Esophagus (tissue), 2 donors: ENCODE measurements around the gene DBX1. TPM values are rescaled to one million over a fixed set of nuclear protein-coding genes. Genes with fewer than 3 reads are reported as not detected.
A peak's percentile ranks its signal among the peaks of the same experiment; 100 is the strongest.

Source experiments
- H3K27ac ChIP-seq, 2 donors: one replicate each; pipeline ENCODE4 v1.5.1; 2013; ENCODE audit warnings: low read depth in 2 of 2, mild to moderate bottlenecking in 2 of 2, inconsistent platforms in 1 of 2, low read length in 1 of 2, moderate library complexity in 1 of 2
- H3K27me3 ChIP-seq, 2 donors: one replicate each; pipeline ENCODE4 v1.6.1; 2013; ENCODE audit warnings: low read length in 2 of 2, control low read depth in 1 of 2, mild to moderate bottlenecking in 1 of 2; ENCODE audit not compliant: insufficient read depth in 2 of 2, control insufficient read depth in 1 of 2
- H3K36me3 ChIP-seq, 2 donors: one replicate each; pipeline ENCODE4 v1.6.1; 2013; ENCODE audit warnings: low read length in 1 of 2; ENCODE audit not compliant: control insufficient read depth in 2 of 2, insufficient read depth in 2 of 2
- H3K4me1 ChIP-seq, 2 donors: one replicate each; pipeline ENCODE4 v1.6.1; 2013; ENCODE audit warnings: low read length in 1 of 2; ENCODE audit not compliant: control insufficient read depth in 2 of 2, insufficient read depth in 2 of 2
- H3K4me3 ChIP-seq, 2 donors: one replicate each; pipeline ENCODE4 v1.5.1; 2013; ENCODE audit warnings: low read length in 2 of 2, mild to moderate bottlenecking in 2 of 2, low read depth in 1 of 2, moderate library complexity in 1 of 2
- H3K9me3 ChIP-seq, 2 donors: one replicate each; pipeline ENCODE4 v1.6.1; 2013; ENCODE audit warnings: mild to moderate bottlenecking in 2 of 2, low read depth in 1 of 2, low read length in 1 of 2, moderate library complexity in 1 of 2; ENCODE audit not compliant: control insufficient read depth in 2 of 2, insufficient read depth in 1 of 2
- WGBS, 2 donors: extraction: QIAGEN DNeasy Blood & Tissue Kit; methylation state at CpG; one replicate each; pipeline ENCODE4 v1.1.7; 2013; 5-methylcytosine and 5-hydroxymethylcytosine counted together
- polyA plus RNA-seq, 2 donors: library from polyadenylated mRNA; stranded (reverse); fragments of 200-250 nt; gene quantifications; one replicate each; pipeline ENCODE4 v1.2.3, GENCODE V29; 2013
- donor health status: healthy with polysubstance abuse.
- donor health status: Bipolar disorder and iron deficiency.

Gene DBX1
- polyA plus RNA-seq, 2 donors, result not detected

- H3K36me3 ChIP-seq, result peaks cover 3 to 18% of the 10 kb centered on the region in 2 donors
- peak overlapping the region in 1 of 2 donors; percentile 5 for H3K4me3 ChIP-seq
- peak overlapping the region; percentile 93 to 96 for H3K27ac ChIP-seq
- peaks cover 6 to 12% of the 10 kb centered on the region in 2 donors for H3K4me1 ChIP-seq
- no peaks in the 10 kb centered on the region for H3K27me3 ChIP-seq
- 35 to 38% methylated on average over 15 of the region's 15 CpGs for WGBS, 2 donors
- no peaks in the 10 kb centered on the region for H3K9me3 ChIP-seq
Measured at GRCh38 chr11:20112291-20113148, 47.8 kb downstream of the DBX1 start.

DNA sequence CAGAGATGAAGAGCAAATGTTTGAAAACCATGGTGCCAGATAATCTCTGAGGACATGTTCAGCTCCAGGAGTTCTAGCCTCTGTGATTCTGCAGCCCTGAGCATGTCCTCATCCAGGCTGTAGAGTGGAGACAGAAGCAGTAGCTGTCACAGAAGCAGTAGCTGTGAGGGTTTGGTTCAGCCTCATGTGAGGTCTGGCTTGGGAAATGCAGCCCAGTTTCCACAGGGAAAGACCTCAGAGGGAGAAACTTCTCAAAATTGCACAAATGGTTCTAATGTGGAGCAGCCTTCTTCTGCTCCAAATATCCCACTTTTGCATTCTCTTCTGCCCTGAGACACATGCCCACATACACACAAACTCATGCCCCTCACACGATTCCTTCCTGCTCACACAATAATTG is 48.4 kb downstream of the DBX1 start:
- 37 to 38% methylated on average over 1 of the region's 1 CpG for WGBS, 2 donors
- H3K36me3 ChIP-seq, result peaks cover 3 to 19% of the 10 kb centered on the region in 2 donors
- no peaks in the 10 kb centered on the region for H3K27me3 ChIP-seq
- no peak overlapping the region for H3K4me3 ChIP-seq
- peaks cover 6 to 12% of the 10 kb centered on the region in 2 donors for H3K4me1 ChIP-seq
- peak overlapping the region; percentile 93 to 96 for H3K27ac ChIP-seq
- no peaks in the 10 kb centered on the region for H3K9me3 ChIP-seq

DNA sequence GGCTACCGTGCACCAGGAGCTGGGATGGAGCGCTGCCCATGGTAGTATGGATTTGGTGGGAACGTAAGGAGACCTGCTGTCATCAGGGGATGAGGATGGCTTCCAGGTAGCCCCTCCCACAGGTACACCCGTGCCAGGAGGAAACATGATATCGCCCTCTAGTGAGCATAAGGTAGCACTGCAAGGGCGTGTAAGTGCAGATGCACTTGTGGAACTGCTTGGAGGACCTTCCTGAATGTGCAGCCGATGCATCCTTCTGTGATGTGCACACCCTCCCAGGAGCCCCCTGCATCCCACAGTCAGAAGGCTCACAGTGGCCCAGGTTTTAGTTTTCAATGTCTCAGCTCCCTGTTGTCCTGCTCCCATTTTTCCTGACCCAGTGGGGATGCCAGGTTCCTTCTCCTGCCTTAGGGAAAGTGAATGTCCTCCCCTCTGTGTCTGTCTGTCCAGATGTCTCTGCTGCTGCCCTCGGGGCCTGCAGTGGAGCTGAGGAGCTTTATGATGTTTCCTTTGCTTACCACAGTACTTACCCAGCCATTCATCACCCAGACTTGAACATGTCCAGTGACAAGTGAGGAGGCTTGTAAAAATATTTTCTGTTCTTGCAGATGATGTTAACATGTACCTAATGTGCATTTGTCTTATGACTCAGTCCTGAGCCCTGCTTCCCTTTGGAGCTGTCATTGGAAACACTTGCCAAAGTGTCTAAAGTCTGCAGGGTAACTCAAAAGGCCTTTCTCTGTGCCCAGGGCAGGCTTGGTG is 49.2 kb downstream of the DBX1 start:
- WGBS, 2 donors, result 20 to 23% methylated on average over 8 of the region's 8 CpGs
- Histone ChIP-seq H3K4me3 (no peak overlapping the region), H3K9me3 (no peaks in the 10 kb centered on the region), H3K27me3 (no peaks in the 10 kb centered on the region), H3K27ac (peak overlapping the region in 1 of 2 donors; percentile 96), H3K36me3 (peaks cover 3 to 18% of the 10 kb centered on the region in 2 donors), H3K4me1 (peaks cover 6 to 12% of the 10 kb centered on the region in 2 donors)

- no peaks in the 10 kb centered on the region for H3K27me3 ChIP-seq
- no peaks in the 10 kb centered on the region for H3K9me3 ChIP-seq
- 94 to 95% methylated on average over 9 of the region's 9 CpGs for WGBS, 2 donors
- peaks cover 4 to 24% of the 10 kb centered on the region in 2 donors for H3K36me3 ChIP-seq
- no peak overlapping the region for H3K27ac ChIP-seq
- peaks cover 6 to 12% of the 10 kb centered on the region in 2 donors for H3K4me1 ChIP-seq
- H3K4me3 ChIP-seq, result no peak overlapping the region
Measured at GRCh38 chr11:20109731-20110445, 50.4 kb downstream of the DBX1 start.

Other genes with a start within 250 kb of the DBX1 start
- gene HTATIP2, start 203.2 kb upstream of the DBX1 start, polyA plus RNA-seq, result 10 to 100 TPM; 23.3 to 41.6 TPM
- 1 to 10 TPM; 9.2 to 9.9 TPM for gene PRMT3, start 227.2 kb upstream of the DBX1 start, polyA plus RNA-seq